Measurements from ENCODE around the gene ZNF730. TPM values are rescaled to one million over a fixed set of nuclear protein-coding genes. Genes with fewer than 3 reads are reported as not detected.
"Not testable (repeated sequence)": the region's sequence is repeated elsewhere in the genome, so short reads cannot be mapped to it uniquely, and the experiment has no call there.

Gene ZNF730
- total RNA-seq, 1 donor = 1.3 TPM

DNA sequence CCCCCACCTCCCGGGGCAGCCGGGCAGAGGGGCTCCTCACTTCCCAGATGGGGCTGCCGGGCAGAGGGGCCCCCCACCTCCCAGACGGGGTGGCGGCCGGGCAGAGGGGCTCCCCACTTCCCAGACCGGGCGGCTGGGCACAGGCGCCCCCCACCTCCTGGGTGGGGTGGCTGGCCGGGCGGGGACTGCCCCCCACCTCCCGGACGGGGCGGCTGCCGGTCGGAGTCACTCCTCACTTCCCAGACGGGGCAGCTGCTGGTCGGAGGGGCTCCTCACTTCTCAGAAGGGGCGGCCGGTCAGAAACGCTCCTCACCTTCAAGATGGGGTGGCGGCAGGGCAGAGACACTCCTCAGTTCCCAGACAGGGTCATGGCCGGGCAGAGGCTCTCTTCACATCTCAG is 43.9 kb downstream of the ZNF730 start:
- H3K4me3 ChIP-seq (ENCODE audit: low read depth, low read length) = no peak overlapping the region
- TF ChIP-seq, protein P1, sequence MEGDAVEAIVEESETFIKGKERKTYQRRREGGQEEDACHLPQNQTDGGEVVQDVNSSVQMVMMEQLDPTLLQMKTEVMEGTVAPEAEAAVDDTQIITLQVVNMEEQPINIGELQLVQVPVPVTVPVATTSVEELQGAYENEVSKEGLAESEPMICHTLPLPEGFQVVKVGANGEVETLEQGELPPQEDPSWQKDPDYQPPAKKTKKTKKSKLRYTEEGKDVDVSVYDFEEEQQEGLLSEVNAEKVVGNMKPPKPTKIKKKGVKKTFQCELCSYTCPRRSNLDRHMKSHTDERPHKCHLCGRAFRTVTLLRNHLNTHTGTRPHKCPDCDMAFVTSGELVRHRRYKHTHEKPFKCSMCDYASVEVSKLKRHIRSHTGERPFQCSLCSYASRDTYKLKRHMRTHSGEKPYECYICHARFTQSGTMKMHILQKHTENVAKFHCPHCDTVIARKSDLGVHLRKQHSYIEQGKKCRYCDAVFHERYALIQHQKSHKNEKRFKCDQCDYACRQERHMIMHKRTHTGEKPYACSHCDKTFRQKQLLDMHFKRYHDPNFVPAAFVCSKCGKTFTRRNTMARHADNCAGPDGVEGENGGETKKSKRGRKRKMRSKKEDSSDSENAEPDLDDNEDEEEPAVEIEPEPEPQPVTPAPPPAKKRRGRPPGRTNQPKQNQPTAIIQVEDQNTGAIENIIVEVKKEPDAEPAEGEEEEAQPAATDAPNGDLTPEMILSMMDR (IDR thresholded peaks at IDR 0.05; ENCODE audit: insufficient read depth, low read depth, low read length) = no peak
- DNase-seq (ENCODE audit: low read depth) = no peak

DNA sequence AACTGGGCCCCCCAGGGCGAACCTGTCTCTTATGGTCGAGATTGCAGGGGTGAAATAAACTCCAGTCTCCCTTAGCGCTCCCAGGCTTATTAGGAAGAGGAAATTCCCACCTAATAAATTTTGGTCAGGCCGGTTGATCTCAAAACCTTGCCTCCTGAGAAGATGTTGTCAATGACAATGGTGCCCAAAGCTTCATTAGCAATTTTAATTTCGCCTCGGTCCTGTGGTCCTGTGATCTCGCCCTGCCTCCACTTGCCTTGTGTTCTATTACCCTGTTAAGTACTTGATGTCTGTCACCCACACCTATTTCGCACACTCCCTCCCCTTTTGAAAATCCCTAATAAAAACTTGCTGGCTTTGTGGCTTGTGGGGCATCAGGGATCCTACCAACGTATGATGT is 51.5 kb downstream of the ZNF730 start:
- not testable (repeated sequence) for H3K4me3 ChIP-seq (ENCODE audit: low read depth, low read length); DNase-seq (ENCODE audit: low read depth)

DNA sequence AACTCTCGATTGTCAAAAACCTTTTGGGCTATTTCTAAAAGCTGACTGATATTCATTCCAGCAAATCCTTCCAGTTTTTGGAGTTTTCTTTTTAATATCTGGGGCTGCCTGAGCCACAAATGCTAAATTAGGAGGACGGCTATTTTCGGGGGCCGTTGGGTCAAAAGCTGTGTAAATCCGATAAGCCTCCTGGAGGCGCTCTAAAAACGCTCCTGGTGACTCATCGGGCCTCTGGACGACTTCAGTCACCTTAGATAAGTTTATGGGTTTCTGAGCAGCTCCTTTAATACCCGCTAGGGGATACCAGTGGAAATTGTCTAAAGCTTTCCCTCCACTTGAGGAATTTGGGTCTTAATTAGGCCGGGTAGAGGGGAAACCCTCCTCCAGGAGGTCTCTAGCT is 66.4 kb downstream of the ZNF730 start:
- DNase-seq (ENCODE audit: low read depth) = no peak
- no peak overlapping the region for H3K4me3 ChIP-seq (ENCODE audit: low read depth, low read length)
- TF ChIP-seq, protein P1 (IDR thresholded peaks at IDR 0.05; ENCODE audit: insufficient read depth, low read depth, low read length) = no peak

DNA sequence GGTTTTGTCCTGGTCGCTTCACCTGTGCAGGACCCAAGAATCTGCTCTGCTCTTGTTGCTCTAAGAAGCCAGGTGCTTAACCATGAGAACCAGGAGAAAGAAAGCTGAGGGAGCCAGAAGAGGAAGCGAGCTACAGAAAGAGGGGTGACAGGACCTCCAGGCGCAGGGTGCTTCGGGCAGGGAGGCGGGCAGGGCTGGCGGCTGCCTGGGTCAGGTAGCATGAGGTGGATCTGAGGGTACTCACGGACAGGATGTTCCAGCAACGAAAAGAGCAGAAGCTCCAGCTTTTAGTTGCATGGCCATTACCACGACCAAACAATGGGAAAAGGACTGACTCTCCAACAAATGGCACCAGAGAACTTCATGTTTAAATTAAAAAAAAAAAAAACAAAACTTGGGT is 73.5 kb downstream of the ZNF730 start:
- DNase-seq (ENCODE audit: low read depth) = no peak
- no peak overlapping the region for H3K4me3 ChIP-seq (ENCODE audit: low read depth, low read length)
- TF ChIP-seq, protein P1 (IDR thresholded peaks at IDR 0.05; ENCODE audit: insufficient read depth, low read depth, low read length) = no peak

Other genes with a start within 250 kb of the ZNF730 start
- not detected in 2 replicates for gene ZNF728, start 113.8 kb upstream of the ZNF730 start, total RNA-seq
- gene ZNF724, start 133.4 kb downstream of the ZNF730 start, total RNA-seq = 5.6 and 6.8 TPM in 2 replicates

All from fibroblast of villous mesenchyme (primary cell).